SK-N-MC (cell line): ENCODE measurements around the gene KATNB1.

ENCODE experiments used
- EZH2 ChIP-seq: fragments of 200-600 bp; sonication (generic); IDR thresholded peaks from one replicate; pipeline ENCODE4 v1.6.1; 2017; ENCODE audit warnings: antibody characterized with exemption
- POLR2AphosphoS5 ChIP-seq: IDR thresholded peaks from 2 replicates; pipeline ENCODE4 v1.6.1; 2012; ENCODE audit warnings: mild to moderate bottlenecking, low read depth, low read length, borderline replicate concordance

DNA sequence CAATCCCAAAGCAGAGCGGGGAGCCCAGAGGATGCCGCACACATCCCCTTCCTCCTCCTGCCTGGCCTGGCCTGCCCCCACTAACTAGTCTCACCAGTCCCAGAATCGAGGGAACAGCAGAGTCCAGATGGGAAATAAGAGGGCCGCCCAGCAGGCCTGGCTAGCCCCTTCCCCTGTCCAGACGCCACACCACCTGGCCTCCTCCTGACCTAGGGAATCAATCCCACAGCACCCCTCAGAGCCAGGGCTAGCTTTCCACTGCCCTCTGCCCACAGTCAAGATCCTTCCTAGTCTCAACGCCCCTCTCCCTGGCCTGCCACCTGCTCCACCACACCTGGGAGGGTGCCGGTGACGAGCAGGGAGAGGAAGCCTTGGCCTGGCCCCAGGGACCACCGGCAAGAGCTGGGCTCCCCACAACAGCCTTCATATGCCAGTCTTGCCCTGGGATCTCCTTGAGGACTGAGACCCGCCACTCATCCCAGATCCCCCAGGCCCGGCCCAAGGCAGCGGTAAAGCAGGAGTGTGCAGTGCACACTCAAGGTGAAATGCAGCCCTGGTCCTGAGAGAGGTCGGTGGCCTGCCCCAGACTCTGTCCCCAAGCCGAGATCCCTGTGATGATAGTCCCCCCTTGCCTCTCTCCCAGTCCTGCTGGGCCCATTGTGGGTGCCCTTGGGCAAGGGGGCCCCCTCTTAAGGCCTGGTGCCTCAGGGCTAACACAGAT, 27.9 kb downstream of the KATNB1 start:
- TF ChIP-seq EZH2 (no peak), POLR2AphosphoS5 (no peak)
